ENCODE data around the gene TTLL11.
A peak's percentile ranks its signal among the peaks of the same experiment; 100 is the strongest.

The TTLL11 gene

DNA sequence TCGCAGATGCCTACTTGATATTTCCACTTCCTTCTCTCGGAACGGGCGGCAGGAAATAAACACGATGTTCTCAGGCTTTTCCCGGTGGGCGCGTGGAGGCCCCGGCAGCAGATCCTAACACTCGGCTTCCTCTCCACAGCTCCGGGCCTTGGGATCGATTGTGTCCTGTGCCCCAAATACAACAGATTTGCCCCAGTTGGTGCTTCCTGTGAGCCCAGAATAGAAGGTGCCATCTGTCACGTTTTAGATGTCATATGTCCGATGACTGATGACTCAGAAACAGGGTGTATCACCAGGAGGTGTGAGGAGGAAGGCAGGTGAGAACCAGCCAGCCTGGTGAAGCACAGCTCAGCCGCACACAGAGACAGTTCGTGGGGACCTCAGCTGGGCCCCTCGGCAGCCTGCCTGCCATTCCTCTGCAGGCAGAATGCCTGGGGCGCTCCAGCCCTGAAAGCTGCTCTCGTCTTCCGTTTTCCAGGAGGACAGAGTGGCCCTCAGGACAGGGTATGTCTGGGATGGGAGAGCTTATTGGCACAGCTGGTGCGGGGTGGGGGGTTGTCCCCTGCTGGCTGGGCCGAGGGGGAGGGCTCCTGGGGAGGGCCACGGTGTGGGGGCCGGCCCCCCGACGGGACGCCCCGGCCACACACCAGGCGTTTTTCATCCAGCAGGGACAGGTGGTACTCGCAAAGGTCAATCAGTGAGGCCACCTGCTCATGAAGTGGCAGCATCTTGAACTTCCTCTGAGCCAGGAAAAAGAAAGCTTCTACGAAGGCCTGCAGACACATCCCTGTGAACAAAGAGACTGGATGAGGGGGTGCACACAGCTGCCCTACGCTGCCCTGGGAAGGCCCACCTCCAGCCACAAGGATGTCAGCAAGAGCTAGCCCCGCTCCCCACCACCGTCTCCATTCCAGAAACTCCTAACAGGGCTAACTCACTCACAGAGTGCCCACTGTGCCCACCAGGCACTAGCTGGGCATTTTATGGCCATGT, 270.7 kb downstream of the TTLL11 start:
- DNase-seq: peak; percentile 31

DNA sequence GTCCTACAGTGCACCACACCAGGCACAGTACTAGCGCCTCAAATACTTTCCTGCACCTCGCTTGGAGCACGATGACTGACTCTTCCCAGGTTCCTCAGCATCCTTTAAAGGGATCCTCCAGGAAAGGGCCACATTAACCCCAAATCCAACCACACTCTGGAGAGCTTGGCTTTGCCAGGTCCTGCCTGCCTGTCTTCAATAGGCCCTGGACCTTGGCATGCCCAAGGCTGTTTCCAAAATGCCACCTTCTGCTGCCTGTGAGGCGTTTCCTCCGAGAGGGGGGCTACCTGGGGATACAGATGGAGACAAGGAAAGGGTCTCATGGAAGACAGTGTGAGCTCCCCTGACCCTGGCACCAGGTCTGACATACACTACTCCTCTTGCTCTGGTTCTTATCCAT, 271.8 kb downstream of the TTLL11 start:
- DNase-seq: peak; percentile 28

DNA sequence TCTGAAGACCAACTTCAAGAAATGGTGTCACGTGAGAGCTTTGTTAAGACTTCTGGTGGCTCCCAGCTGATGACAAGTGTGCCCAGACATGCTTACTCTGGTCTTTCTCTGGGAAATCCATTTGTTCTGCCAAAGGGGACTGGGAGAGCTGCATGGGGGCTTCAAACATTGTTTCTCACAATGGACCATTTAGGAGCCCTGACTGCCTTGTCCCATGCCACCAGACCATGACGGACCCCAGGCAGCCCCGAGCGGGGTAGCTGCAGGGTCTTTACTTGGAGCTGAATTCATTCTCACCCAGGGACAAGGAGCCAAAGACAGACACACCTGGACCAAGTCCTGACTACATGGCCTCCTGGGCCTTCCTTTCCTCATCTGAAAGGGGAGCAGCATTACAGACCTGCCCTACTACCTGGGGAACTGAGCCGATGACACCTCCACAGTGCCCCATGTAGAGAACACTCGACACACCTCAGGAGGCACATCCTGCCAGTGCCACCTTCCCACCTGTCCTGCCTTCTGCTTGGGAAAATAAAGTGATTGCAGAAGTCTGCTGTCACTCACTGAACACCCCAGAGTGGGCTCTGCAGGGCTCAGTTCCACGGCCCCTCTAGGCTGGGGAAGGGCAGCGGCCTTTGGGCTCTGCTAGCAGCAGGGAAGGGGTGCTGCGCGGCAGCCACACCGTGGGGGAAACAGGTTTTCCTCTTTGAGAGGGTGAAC, 272.7 kb downstream of the TTLL11 start:
- DNase-seq: peak; percentile 41

DNA sequence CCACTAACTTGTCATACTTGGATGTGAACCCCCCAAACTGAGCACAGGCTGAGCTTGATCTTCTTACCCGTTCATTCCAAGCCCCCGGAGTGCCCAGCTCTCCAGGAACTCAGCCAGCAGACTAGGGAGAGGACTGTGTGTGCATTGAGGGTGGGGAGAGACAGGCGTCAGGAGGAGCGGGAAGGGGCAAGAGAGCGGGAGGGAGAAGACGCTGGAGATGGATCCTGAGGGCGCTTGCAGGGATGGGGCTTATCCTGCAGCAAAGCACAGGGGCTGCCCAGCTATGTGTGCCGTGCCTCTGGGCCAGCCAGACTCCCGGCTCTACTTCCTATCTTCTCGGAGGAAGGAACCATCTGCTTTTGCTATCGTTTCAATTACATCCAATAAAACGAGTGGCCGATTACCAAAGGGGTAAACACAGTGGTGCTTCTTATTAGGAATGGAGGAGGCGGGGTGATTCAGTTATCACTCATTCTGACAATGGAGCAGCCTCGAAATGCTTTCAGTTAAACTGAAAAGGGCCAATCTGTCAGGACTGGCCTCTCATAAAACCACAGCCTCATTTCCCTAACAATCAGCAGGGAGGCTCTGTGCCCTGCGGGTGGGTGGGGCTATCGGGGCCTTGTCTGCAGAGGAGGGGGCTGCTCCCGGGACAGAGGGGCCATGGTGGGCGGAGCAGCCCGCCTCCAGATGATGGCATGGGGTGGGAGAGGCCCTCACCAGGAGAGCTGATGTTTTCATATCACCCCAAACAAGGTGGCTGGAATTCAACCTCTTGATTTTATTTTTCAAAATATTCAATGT, 273.5 kb downstream of the TTLL11 start:
- DNase-seq: peak; percentile 31

DNA sequence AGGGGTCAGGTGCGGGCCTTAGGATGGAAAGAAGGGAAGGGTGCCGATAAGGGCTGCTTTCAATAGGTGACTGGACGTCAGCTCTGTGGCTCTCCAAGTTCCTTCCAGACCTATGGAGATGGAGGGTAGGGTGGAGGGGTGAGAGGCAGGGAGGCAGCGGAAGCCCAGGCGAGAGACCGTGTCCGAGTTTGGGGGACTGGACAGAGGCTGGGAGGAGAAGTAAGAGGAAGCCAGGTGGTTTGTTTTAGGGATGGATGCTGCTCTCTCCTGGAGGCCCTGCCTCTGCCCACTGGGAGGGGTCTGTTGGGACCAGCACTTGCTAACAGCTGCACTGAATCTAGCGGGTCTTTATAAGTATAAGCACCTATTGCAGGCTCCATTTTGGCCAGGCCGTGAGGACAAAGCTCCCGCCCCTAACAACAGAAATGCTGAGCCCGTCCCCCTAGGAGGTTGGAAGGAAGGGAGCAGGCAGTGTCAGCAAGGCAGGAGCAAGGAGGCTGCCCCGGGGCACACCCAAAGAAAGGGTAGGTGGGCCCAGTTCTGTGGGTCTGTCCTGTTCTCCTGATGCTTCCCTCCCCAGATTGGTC, 274.2 kb downstream of the TTLL11 start:
- peak; percentile 21 for DNase-seq

DNA sequence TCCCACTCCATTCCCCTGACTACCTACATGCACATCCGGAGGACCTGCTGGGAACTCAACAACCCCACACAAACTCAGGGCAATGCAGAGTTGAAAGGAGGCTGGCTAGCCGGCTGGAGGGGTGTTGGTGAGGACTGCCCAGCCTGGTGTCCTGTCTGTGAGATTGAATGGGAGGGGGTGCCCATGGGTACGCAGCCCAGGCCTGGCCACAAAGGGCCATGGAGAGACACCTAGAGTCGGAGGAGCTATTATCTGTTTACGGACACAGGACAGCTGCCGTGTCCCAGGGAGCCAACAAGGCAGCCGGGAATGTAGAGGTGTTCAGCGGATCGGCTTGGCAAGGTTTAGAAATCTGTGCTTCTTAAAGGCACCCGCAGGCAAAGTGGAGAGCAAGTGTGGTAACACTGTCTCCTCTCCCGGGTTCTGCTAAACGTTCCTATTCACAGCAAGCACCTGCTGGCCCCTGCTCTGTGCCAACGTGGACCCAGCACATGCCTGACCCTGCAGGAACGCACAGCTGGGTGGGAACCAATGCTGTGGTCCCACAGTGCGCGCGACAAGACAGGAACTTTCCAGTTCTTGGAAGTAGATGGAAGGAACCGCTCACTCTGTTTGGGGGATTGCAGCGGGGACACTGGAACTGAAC, 275.0 kb downstream of the TTLL11 start:
- no peak for DNase-seq

DNA sequence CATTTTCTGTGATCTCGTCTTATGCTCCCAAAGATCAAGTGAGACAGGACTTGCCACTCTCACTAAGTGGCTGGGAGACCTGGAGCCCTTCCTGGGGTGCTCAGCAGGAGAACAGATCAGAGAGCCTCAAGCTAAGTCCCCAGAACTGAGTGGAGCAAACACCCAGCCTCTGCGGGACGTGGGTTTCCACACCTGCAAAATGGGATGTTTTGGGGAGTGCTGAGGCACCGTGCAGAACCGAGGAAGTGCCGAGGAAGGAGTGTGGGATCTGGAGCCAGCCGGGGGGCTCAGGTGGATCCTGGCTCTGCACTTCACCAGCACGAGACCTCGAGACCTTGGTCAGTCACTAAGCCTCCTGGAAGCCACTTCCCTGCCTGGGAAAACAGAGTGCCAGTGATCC, 275.6 kb downstream of the TTLL11 start:
- no peak for DNase-seq

DNA sequence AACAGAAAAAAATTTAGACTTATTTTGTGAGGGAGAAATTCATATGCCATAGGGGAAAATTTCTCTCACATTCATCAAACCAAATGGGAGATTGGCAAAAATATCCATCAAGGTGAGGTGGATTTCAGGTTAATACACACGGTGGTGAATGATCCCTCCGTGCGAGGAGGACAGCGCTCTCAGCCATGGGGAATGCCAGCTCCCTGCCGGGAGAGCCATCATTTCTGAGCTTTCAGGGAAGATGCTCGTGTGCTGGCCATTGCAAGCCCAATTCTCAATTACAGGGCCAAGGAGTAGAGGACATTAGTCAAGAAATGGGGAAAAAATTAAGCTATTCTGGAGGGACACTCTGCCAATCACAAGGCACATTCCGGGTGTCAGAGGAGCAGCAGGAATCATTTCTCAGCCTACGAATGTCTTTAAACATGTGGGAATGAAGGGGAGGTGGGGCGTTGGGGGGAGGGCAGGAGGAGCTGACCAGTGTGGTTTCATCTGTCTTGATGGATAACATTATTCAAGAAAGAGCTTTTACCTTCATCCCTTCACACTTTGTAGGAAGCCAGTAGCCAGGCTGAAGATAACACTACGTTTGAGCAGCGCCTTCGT, 276.2 kb downstream of the TTLL11 start:
- DNase-seq: peak; percentile 28

DNA sequence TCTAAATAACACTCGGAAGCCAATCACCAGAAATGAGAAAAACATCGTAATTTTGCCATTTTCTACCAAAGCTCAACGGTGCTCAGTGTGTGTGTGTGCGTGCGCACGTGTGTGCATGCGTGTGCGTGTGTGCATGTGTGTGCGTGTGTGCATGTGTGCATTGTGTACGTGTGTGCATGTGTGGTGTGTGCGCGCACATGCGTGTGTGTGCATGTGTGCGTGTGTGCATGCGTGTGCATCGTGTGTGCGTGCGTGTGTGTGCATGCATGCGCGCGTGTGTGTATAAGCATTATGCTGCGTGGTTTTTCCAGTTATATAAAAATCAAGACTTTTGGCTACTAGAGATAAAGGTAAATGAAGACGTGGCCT, 276.7 kb downstream of the TTLL11 start:
- peak; percentile 34 for DNase-seq

DNA sequence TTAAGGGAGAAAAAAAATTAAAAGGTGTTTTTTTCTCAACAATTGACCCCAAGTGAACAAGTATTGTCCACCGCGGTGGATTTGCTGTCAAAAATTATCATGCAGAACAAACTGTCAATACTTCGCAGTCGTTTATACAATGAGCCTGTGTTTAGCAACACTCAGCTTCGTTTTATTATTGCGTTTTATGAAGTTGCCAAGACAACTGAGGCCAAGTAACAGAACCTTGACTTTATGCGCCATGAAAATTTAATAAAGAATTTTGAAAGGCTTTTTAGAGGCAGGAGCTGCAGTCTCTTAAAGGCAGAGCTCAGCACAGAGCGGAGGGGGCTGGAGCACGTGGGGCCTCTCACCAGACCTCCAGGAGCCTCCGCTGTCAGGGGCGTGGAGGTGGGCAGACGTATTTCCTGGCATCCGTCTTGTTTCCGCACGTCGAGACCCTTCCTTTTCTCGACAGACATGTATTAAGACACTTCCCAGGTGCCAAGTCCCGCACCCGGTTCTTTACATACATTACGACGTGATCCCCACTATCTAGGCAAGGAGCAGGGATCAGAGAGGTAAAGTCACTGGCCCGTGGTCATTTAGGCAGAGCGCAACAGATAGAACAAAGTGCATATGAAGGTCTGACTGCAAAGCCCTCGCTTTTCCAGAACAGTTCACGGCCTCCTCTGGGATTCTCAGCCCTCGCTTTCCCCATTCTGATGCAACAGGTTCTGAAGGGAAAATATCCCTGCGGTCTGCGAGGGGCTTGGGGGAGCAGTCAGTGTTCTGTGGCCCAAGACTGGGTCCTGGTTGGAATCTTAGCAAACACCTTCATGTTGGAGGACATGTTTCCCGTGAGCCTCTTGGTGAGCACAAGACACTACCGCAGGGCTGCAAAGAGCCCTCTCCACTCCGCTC, 277.3 kb downstream of the TTLL11 start:
- no peak for DNase-seq

DNA sequence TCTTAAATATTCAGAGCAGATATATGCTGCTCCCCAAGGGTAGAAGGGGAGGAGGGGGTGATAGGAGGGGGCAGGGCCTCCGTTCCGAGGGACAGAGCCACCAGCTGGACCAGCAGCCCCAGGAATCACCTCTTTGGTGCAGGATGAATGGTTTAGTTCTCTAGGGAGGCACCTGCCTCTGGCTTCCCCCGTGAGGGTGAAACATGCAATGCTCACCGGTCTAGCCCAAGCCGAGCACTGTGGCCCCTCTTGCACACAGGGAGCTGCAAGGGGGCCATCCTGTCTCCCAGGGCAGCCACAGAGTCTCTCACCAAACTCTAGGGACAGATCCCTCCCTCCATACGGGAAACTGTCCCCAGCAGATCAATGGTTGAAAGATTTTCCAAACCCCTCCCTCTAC, 278.0 kb downstream of the TTLL11 start:
- no peak for DNase-seq

DNA sequence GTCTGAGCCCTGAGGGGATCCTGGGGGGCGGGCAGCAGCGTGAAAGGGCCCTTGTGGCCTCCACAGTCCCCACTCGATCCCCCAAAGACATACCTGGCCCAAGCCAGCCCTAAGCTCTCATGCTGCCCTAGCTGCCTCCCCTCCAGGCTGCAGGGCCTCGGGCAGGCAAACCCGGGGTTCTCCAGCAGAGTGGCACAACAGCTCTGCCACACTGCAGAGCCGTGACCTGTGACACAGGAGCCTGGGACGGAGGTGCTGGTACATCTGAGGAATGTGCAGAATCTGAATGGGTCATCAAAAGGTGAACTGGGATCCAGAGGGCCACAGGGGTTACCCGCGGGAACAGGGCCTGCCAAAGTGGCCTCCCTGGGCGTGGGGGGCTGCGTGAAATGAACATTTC, 278.5 kb downstream of the TTLL11 start:
- no peak for DNase-seq

DNA sequence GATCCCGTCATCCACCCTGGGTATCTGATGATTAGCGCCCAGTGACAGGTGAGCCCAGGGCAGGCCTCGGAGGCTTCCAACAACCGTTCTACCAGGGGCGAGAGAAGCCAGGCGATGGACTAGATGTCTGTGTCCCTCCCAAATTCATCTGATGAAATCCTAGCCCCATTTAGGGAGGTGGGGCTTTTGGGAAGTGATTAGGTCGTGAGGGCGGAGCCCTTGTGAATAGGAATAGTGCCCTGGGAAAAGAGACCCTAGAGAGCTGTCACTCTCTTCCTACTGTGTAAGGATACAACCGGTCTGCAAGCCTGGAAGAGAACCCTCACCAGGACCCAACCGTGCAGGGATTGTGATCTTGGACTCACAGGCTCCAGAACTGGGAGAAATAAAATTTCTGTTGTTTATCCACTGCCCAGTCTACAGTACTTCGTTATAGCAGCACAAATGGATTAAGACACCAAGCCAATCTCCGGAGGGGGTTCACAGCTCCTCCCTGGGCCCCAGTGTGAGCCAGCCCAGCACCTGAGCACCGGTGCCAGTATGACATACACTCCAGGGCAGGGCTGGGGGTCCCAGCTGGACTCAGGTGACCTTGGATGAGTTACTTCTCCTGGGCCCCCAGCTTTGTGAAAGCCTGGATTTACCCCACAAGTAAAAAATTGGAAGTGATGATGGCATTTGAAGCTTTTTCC, 279.4 kb downstream of the TTLL11 start:
- DNase-seq: no peak

DNA sequence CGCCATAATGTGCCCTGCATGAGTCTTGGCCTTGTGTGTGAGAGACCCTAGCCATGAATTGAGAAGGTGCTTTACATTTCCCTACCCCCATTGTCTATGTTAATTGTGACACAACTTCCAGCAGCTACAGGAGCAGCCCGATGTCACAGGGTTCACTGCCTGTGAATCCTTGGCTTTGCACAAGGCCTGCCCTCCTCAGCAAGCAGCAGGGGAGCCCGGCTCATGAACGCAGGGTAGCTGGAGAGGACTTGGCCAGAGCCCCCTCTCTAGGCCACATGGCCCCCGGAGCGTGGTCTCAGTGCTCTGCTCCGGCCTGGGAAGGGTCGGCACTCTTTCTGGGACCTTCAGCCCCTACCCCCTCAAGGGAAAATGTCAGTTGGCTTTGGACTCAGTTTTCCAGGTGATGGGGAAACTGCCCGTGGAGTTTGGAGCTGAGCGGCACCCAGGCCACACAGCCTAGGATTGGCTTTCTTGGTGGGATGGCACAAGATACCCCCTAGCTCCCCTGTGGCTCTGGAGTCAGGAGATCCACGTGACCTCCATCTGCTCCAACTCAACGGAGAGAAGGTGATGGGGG, 280.9 kb downstream of the TTLL11 start:
- no peak for DNase-seq

DNA sequence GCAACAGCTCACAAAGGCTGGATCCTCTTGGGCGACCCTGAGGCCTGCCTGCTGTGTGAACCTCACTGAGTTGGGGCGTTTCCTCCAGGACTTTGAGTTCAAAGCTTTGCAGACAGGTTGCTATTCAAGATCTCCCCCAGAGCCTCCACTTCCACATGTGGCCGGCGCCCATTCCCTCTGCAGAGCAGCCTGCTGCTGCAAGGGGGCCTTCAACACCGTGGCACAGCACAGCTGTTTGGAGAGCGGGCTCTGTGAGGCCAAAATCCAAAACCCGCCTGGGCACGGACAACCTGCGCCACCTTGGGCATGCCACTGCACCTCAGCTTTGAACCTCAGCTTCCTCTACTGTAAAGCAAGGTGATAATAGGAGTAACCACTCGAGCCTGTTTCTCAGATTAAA, 281.4 kb downstream of the TTLL11 start:
- no peak for DNase-seq

DNA sequence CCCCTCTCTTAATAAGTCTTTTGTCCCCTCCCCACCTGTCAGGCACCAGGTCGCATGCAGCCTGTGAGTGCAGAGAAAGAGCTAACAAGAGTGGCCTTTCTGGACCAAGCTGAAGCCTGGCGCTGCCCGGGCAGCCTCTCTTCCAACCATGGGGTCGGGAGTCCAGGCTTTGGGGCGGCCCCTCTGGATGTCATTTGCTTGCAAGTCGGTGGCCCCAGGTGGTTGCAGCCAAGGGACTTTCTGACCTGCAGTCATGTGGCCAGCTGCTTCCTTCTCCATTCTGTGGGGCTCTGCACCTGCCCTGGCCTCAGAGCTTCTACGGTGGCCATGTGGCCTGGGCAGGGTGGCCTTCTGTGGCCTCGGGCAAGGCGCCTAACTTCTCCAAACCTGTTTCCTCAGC, 282.0 kb downstream of the TTLL11 start:
- no peak for DNase-seq

DNA sequence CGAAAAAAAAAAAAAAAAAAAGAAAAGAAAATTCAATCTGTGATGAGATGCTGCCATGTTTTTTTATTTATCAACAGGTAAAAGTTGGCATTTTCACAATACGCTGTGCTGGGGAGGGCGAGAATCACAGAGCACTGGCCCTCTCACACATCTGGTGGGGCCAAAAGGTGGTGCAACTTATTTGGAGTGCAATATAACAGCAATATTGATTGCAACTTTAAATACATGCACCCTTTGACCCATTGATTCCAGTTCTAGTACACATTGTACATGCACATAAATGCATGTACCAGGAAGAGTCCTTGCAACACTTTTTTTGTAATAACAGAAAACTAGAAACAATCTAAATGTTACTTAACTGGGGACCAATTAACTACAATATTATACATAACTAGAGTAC, 282.6 kb downstream of the TTLL11 start:
- no peak for DNase-seq

DNA sequence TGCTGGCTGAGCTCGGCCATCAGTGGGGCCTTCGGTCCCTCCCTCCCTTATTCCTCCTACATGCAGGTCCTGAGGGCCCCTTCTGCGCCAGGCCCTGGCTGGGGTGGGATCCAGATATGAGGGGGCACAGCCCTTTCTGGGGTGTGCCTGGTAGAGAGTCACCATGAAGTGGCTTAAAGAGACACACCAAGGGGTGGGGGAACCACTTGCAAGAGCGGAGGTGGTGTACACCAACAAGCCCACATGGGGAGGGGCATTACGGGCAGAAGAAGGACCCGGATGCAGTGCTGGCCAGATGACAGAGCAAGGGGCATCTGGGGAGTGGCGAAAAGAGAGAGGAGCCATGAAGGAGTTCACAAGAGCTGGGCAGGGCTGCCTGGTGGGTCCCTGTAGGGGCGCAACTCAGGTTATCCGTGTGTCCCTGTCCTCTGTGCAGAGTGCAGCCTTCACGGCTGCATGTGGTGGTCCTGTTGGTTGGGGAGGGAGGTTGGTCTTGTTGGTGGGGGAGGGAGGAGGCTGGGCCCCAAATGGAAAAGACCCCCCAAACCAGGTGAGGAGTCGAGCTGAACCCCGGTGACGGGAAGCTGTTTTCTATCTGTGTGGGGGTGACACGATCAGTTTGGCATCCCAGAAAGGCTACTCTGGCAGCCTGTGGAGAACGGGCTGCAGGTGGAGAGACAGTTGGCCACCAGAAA, 283.6 kb downstream of the TTLL11 start:
- DNase-seq: no peak

DNA sequence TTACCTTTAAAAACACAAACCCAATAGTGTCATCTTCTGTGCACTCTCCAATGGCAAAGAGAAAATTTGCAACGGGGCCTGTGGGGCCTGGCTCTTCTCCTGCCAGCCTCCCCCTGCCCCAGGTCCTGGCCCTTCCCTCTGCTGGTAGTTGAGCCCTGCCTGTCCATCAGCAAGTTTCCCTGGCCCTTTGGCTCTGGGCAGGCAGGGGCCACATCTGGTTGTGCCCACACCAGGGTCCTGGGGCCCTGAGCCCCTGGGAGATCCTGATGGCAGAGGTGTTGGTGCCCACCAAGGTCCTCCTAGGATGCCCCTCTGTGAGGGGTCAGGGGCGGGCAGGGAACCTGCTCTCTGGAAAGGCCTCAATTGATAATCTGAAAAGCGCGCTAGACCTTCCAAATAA, 284.3 kb downstream of the TTLL11 start:
- no peak for DNase-seq

All from activated effector memory CD4-positive, alpha-beta T cell treated with anti-CD3 and anti-CD28 coated beads, Interleukin-2, amount 50 U/mL, for 16 hours (primary cell).